Right ventricle myocardium superior (tissue), 1 donor: ENCODE results near the gene FUT8. TPM values are rescaled to one million over a fixed set of nuclear protein-coding genes. Genes with fewer than 3 reads are reported as not detected.

Source experiments
- ATAC-seq: fragments of 200-7000 bp; cut with Tn5 transposase; one replicate; pipeline ENCODE4 v1.9.1; 2020; ENCODE audit warnings: mild to moderate bottlenecking; ENCODE audit not compliant: poor library complexity
- DNase-seq: peaks from one replicate; pipeline ENCODE4 v3.0.0-alpha.2; 2020
- intact Hi-C: fragments of 100-400 bp; cut with DNase I; formaldehyde crosslinking; loops from one replicate; pipeline ENCODE4 v1.11.2; 2022
- long read RNA-seq: library from polyadenylated mRNA; unstranded; transcript quantifications from one replicate; pipeline ENCODE4 v2.0.0, GENCODE V29; 2021
- total RNA-seq: library from RNA; stranded (reverse); fragmentation: NEBNext Ultra II Directional; extraction: Animal tissue kit (Norgen Biotek cat#: 25700); gene quantifications from one replicate; pipeline ENCODE4 v1.2.1, GENCODE V29; 2021
- donor health status: DM: no; HTN: yes; CAD: no; lungs with severe emphysema.

Gene FUT8
- 9.9 TPM for total RNA-seq
- long read RNA-seq, full-length matches to known transcripts: 6 of 10 reads
- long read RNA-seq, partial matches to known transcripts: 1 of 10 reads
- long read RNA-seq, other reads (novel, unspliced or antisense): 3 of 10 reads

DNA sequence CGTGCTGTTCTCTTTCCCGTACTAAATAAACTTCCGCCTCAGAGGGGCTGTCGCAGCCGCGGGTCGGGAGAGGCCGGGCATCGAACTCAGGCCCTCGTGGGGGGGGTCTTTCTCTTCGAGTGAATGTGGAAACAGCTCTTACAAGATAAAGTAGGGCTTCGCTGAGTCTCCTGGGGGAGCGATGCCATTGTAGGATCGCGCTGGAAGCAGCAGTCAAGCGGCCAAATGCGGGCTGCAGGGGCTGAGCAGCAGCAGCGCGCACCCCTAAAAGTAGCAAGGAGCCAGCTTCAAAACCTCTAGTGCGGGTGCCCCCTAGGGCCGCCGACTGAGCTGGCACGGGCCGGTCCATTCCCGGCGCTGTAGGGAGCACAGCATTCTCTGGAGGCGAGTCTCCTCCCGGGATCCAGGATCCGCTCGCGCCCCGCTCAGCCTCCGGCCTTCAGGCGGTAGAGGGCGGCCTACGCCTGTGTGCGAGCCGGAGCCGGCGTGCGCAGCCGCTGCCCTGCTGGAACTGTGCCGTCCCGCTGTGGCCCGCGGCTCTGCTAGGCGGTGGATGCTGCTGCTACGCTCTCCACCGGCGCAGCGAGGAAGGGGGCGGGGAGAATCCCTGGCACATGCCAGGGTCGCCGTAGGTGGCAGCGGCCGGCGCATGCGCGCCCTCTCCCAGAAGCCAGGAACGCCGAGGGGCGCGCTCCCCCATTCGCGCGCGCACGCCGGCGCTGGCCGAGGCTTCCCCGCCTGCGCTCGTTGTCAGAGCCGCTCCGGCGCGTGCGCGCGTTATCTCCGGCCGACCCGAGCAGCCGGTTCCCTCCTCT is at the start of gene FUT8:
FUT8 (plus strand) TSS at position 699 of the 815 bp plus-strand sequence. CDS start 148,834 bp downstream, outside the sequence.
- ATAC-seq (peak; percentile 96), DNase-seq (peak; percentile 98)
- intact Hi-C loops: loop anchor here (5.0 to 10.0 kb wide), 3 partner anchors 190 to 543 kb away; no protein-coding TSS in a partner anchor

DNA sequence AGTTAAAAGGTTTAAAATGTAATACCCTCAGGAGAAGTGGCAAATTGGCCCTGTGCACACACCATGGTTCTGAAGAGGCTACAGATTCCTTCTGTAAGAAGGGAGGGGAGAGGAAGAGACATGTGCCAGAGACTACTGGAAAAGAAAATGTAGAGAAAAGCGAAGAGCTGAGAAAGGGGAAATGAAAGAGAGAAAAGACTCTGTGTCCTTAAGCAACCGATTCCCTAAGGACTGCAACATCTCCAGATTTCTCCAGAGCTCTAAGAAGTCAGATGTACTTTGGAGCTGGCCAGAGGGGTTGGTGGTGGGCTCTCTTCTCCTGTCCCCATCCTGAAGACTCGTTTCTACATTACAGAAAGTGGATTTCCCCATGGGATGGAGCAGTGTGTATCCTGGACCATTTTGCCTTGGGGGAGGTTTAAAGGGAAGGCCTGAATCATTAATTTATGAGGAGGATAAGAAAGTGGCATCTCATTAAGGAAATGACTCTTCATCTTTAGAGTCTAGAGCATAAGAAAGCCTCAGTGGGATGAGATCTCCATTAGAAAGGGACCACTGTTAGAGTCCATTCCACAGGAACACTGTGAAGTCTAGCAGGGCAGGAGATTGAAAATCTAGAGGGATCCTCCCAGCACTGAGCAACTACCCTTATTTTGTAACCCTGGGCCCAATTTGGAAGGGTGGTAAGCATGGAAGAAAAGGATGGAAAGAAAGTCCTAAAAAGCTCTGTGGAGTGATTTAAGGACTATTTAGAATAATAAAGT is 45.5 kb upstream of the FUT8 start:
- intact Hi-C loops: no loop called here
- DNase-seq (no peak), ATAC-seq (no peak)

- ATAC-seq (no peak), DNase-seq (no peak)
- intact Hi-C loops: no loop called here
Measured at GRCh38 chr14:65369560-65369959, 43.0 kb upstream of the FUT8 start.

DNA sequence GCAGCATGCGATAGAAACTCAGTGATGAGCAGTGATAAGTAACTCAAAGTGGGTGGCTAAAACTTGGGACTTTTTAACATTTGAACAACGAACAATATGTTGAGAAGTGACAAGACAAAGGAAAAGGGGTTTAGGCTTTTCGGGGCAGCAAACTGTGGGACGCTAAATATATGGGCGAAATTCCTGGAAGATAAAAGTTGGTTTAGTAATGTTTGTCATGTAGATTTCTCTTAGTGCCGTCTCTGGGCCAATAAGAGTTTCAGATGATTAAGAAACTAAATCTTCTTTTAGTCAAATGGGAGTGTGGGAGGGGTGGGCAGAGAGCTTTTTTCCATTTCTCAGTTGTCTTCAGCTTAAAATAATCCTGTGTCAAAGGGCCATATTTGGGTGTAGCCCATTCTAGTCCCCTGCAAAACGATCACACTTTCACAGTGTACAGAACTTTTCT is 41.7 kb upstream of the FUT8 start:
- ATAC-seq (no peak), DNase-seq (no peak)
- intact Hi-C loops: loop anchor here (10.0 kb wide), 1 partner anchor 206 kb away; no protein-coding TSS in a partner anchor

- intact Hi-C loops: loop anchor here (10.0 kb wide), 1 partner anchor 207 kb away; no protein-coding TSS in a partner anchor
- ATAC-seq (no peak), DNase-seq (no peak)
Measured at GRCh38 chr14:65371784-65372183, 40.7 kb upstream of the FUT8 start.

GRCh38 chr14:65373016-65373670 is 39.4 kb upstream of the FUT8 start:
- intact Hi-C loops: loop anchor here (10.0 kb wide), 1 partner anchor 208 kb away; no protein-coding TSS in a partner anchor
- DNase-seq (no peak), ATAC-seq (no peak)

- DNase-seq: no peak
Measured at GRCh38 chr14:65373671-65374039, 38.9 kb upstream of the FUT8 start.

GRCh38 chr14:65377576-65377975 is 35.0 kb upstream of the FUT8 start:
- intact Hi-C loops: loop anchor here (10.0 kb wide), 1 partner anchor 213 kb away; no protein-coding TSS in a partner anchor
- ATAC-seq (no peak), DNase-seq (no peak)

More at GRCh38 chr14:65373671-65374039, 38.9 kb upstream of the FUT8 start:
- intact Hi-C loops: loop anchor here (10.0 kb wide), 1 partner anchor 209 kb away; no protein-coding TSS in a partner anchor
- ATAC-seq: peak; percentile 63

- DNase-seq (no peak), ATAC-seq (no peak)
- intact Hi-C loops: no loop called here
Measured at GRCh38 chr14:65382586-65382985, 29.9 kb upstream of the FUT8 start.

DNA sequence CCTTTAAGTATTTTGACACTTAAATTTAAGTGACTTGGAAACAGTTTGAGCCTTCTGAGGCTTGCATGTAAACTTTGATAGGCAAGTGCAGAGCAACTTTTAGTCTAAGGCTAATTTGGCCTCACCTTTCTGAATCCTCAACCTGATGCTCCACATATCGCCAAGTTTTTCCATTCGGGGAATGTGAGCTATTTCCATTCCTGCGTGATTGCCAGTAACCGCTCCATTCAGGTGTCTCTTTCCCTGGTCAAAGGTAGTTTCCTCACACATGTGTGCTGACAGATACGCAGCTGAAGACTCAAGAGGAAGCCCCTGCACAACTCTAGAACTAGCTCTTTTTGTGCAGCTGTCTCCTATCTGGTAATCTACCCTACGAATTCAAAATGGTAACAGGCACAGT is 25.4 kb upstream of the FUT8 start:
- intact Hi-C loops: no loop called here
- ATAC-seq: no peak
- no peak for DNase-seq

DNA sequence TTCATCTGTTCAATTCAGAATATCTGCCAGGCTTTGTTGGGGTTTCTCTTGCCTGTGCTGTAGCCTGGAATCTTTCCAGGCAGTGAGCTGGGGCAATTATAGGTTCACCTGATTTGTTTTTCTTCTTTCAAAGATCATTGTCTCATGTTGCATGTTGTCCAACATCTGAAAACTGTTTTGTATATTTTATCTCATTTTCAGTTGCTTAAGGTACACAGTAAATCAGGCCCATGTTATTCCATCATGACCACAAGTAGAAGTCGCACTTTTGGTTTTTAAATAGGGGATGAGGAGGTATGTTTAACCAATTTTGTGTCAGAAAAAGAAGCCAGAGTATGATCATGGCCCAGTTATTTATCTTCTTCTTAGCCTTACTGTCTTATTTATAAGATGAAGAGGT is 24.9 kb upstream of the FUT8 start:
- DNase-seq: no peak
- ATAC-seq: no peak
- intact Hi-C loops: no loop called here

DNA sequence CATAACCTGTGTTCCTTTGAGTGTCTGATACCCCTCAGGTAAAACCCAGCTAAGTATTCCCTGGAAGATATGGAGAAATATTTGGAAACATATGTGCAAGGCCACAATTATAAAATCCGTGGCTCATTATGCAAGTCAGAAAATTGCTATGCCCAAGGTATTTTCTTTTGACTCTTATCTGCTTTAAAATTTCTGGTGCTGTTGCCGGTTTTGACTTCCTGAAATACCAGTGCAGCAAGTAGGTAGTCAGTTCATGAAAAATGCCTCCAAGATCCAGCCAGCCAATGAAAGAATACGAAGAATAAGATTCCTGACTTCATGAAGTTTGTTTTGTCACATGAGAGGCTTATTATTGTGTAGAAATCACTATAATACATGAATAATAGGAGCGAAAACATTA is 20.2 kb upstream of the FUT8 start:
- ATAC-seq: no peak
- intact Hi-C loops: no loop called here
- DNase-seq: no peak

GRCh38 chr14:65396082-65396910 is 16.2 kb upstream of the FUT8 start:
- ATAC-seq (no peak), DNase-seq (no peak)
- intact Hi-C loops: no loop called here

- intact Hi-C loops: no loop called here
- DNase-seq: no peak
- ATAC-seq: no peak
Measured at GRCh38 chr14:65403231-65403630, 9.3 kb upstream of the FUT8 start.

- ATAC-seq (no peak), DNase-seq (no peak)
- intact Hi-C loops: no loop called here
Measured at GRCh38 chr14:65408113-65408512, 4.4 kb upstream of the FUT8 start.

DNA sequence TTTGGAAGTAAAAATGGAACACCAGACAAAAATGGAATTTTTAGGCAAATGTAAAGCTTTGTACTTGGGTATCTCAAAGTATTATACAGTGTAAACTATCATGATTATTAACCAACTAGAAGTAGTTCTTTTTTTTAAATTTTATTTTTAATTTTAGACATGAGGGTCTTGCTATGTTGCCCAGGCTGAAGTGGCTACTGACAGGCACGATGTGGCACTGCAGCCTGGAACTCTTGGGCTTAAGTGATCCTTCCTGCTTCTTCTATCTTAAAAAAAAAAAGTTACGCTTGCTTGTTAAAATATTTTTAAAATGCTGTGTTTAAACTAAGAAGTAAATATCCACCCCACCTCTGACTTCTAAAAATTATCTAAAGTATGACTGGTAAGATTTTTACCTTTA is 1.9 kb upstream of the FUT8 start:
- no peak for ATAC-seq
- no peak for DNase-seq
- intact Hi-C loops: loop anchor here (5.0 to 10.0 kb wide), 3 partner anchors 188 to 544 kb away; no protein-coding TSS in a partner anchor

GRCh38 chr14:65411656-65412031 is 886 bp upstream of the FUT8 start:
- DNase-seq (peak; percentile 96), ATAC-seq (peak; percentile 93)
- intact Hi-C loops: loop anchor here (5.0 to 10.0 kb wide), 3 partner anchors 189 to 543 kb away; no protein-coding TSS in a partner anchor
